NCI-H1436 treated with DMSO at 0.1 percent for 48 hours (cell line): Measurements from ENCODE around the gene ILKAP.
"Not testable (repeated sequence)": the region's sequence is repeated elsewhere in the genome, so short reads cannot be mapped to it uniquely, and the experiment has no call there.

Experiments used
- DNase-seq: peaks from one replicate; lab custom pipeline; 2025; lab: John Stamatoyannopoulos, UW

ILKAP gene

GRCh38 chr2:238202326-238203093, 985 bp downstream of the ILKAP start:
- no peak for DNase-seq

DNA sequence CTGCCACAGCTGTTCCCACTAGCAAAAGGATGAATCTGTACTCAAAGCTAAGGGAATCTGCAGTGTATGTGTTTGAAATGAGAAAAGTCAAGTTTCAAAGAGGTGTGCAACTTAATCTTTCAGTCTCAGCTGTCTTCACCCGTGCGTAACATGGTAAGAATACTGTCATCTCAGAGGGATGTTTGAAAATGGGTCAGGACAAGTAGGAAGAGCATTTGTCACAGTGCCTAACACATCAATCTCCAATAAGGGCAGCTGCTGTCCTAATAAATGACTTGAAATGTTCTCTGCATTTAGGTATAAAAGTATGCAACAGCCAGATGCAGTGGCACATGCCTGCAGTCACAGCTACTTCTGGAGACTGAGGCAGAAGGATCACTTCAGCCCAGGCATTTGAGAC, 13.1 kb downstream of the ILKAP start:
- DNase-seq: no peak

DNA sequence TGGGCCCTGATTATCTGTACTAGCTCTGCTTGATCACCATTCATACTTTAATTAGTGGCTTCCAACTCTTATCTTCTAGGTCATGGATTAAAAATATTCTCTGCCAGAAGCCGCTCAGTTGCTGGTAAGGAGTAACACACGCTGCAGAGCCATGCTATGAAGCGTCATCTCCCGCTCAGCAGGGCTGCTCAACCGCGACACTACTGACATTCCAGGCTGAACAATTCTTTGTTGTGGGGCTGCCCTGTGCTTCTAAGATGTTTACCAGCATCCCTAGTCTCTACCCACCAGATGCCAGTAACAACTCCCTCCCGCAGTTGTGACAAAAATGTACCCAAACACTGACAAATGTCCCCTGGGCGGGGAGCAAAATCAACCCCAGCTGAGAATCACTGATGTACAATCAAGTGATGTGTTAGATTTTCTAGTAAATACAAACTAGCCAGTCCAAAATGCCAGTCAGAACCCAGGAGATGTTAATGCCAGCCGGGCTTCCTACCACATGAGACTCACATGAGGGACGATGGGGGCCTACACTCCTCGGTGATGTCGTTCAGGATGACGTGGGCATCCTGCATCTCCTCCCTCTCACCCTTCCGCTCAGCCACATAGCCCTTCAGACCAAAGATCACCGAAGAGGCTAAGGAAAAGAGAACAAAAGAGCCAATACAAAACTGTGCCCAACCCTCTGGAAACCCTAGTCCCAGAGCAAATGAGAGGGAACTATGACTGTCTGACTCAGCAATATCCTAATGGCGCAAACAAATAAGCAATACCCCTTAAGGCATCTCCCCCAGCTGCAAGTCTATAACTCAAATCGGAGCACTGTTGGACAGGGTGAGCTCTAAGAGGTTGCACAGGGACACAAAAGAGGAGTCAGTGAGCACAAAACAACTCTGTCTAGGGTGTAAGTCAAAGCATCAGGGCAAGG, 15.6 kb downstream of the ILKAP start:
- DNase-seq: no peak

DNA sequence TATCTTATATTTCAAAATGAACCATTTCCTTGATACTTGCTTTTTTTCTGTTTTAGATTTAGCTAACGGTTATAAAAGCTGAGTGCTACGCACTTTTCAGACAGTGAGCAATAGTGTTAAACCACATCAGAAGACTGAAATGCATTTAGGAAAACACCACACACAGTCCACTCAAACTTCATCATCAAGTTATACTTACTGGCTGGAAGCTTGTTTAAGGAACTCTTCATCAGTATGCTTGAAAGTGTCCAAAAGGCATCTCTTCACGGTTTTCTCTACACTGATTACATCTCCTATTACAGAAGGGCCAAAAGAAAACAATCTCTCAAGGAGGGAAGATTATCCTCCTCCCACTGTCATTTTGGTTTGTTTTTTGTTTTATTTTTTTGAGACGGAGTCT, 19.7 kb downstream of the ILKAP start:
- no peak for DNase-seq

DNA sequence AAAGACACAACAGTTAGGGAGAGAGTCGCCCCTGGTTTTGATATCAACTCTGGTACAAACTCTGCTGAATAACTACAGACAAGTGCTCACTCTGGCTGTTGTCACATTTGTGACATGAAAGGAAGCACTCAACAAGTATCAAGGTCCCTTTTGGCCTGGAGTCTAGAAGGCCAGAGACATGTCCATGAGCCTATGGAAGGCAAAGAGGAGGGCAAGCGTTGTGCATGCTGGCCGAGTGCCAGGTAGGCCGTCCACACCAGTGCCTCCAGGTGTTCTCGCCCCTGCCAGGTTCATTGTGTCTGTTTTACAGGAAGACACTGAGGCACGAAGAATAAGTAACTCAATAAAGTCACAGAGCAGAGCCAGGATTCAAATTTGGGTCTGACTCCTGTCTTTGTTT, 21.1 kb downstream of the ILKAP start:
- DNase-seq: no peak

DNA sequence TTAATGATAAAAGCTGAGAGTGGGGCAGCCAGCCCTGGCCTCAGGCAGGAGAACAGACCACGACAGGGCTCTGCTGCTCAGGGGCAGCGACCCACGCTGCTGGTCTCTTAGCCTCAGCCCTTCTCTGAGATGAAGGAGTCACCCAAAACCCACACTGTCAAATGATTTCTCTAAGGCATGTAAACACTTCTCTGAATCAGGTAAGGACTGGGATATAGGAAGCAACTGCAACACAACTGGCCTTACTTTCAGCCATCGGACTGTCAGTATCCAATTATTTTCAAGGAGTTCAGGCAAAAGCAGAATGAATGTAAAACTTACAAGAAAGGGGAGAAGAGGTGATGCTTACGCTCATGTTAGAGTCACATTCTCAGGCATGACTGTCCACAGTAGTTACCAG, 22.9 kb downstream of the ILKAP start:
- DNase-seq: no peak

GRCh38 chr2:238176613-238177012, 26.9 kb downstream of the ILKAP start:
- no peak for DNase-seq

GRCh38 chr2:238174701-238175100, 28.8 kb downstream of the ILKAP start:
- no peak for DNase-seq

DNA sequence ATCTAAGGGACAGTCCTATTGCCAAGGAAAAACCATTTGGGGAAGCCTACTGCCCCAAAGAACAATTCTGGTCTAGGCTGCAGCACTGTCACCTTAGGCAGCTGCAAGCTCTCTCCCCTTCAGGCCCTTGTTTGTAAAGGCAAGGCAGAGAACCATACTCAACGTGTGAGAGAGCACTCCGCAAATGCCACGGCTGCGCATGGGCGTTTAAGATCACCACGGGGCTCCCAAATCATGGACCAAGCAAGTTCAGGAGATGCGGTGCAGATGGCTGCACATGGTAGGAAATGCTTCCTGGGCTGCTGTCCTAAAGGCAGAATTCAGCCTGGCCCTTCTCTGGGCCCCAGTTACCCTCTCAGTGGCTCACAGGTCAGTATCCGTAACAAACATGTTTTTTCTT, 29.2 kb downstream of the ILKAP start:
- DNase-seq: no peak

DNA sequence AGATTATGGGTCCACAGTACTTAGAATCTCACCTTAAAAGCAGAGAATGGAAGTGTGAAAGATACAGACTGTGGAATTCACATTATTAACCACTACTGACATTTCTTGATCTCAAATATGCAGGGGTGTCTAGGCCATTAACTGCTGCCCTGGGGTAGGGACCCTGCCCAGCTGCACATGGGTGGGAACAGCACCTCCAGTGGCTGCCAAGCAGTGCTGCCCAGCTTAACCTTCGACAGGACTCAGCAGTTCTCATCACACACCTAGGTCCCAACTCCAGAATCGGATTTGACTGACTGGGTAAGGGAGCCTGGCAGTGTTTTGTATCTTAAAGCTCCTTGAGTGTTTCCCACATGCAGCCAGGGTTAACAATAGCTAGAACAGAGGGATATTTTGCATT, 29.8 kb downstream of the ILKAP start:
- no peak for DNase-seq

DNA sequence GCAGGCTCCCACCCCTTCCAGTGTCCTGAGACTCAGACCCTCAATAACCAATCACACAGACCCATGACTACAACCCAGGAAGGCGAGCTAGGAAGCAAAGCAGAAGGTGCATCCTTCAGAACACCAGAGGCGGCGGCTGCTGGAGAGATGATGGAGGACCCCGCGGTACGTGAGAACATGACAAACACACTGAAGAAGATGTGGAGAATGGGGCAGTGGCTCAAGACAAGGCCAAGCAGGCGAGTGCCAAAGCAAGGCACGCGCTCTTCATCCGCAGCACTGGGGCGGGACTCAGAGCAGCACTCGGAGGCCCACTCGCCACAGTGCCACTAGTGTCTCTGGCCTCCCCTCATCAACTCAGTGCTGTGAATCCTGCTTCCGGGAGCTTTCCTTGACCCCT, 31.1 kb downstream of the ILKAP start:
- no peak for DNase-seq

DNA sequence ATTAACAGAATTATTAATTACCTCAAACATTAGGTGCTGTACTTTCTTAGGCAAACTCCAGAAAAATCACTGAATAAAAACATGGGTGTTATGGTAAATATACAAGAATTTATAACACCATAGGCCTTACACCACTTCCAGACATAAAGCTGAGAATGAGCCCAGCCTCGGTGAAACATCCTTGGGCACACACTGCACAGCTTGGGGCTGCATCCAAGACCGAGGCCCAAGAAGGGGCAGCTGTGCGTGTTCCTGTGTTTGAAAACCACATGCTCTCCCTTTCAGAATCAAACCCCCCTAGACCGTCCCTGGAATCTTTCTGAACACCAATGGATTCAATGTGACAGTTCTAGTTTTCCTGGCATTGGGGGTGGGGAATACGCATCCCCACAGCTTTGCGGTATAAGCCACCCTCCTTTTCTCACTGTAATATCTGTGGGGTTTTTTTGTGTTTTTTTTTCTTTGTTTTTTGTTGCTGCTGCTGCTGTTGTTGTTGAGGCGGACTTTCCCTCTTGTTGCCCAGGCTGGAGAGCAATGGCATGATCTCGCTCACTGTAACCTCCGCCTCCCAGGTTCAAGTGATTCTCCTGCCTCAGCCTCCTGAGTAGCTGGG, 31.8 kb downstream of the ILKAP start:
- DNase-seq: no peak

GRCh38 chr2:238171072-238171431, 32.4 kb downstream of the ILKAP start:
- DNase-seq: not testable (repeated sequence)

- DNase-seq: no peak
These were observed 33.0 kb downstream of the ILKAP start for GRCh38 chr2:238170386-238171071.

- no peak for DNase-seq
These were observed 33.7 kb downstream of the ILKAP start for GRCh38 chr2:238169708-238170251.

DNA sequence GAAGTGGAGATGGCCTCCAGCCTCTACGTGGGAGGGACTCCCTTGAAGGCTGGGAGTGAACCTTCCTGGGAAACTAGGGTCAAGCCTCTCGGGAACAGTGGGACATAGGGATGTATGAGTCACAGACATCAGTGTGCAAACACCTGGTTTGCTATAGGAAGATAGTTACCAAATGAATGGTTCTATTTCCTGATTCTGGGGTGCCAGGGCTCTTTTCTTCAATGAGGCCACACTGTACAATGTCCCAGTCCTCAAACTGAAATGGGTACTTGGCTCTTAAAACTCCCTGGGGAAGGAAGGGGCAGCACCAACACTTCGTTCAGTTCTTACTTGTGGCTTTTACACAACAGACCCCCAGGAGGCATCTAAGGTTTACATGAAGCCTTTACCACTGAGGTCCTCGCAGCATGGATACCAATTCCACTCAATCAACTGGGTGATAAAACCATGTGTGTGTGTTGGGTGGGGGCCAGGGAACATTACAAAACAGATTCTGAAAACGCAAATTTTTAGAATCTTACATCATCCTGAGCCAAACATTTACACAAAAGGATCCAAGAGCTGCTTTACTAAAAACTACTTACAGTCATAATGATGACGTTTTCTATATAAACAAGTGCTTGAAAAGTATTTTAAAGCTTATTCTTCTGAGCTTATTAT, 34.3 kb downstream of the ILKAP start:
- no peak for DNase-seq

DNA sequence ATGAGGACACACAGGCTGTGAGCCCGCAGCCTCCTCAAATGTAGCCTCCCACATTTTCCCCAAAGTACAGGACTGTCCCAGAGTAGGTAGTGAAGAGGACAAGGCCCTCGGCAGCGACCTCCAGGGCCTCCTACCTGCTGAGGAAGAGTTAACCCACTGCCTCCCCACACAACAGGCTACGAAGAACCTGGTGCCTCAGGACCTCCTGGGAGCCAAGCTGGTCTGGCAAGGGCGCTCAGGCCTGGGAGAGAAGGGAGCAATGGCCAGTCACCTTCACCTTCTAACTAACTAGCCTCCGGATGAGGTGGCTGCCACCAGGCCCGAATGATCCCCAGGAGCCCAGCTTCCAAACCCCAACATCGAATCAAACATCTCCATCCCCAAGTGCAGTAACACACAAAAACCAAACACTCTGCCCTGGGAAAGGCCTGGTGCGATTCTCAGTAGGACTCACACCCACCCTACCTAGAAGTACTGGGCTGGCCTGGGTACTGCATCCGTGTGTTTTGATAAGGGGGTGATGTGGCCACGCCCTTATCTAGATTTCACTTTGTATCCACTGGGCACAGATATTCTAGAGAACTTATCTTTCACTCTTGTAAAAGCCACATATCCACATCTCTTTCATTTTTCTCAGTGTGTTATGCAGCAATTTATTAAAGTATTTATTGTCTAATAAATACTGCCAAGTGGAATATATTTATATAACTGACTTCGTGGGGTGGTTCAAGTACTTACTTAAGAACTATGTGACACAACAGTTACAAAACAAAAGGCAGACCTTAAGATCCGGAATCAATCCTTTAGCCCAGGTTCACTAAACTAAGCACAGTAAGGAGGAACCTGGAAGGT, 35.1 kb downstream of the ILKAP start:
- DNase-seq: no peak

DNA sequence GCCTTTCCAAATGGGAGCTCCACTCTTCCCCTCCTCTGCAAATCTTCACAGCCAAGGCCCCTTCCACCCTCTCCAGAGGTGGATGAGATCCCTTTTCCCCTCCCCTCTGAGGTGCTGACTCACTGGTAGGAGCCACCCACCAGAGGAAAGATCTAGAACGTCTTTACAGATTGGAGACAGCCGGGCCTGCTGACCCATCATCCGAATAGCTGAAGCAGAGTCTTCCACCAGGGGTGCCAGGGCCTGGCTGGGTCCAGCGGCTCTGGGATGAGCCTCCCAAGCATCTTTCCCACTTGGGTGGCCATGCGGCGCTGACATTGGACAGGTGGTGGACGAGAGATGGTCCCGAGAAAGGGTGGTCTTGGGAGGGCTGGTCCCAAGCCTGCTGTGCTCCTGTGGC, 35.7 kb downstream of the ILKAP start:
- DNase-seq: no peak

GRCh38 chr2:238167344-238167715, 36.2 kb downstream of the ILKAP start:
- DNase-seq: no peak
